Measurements from ENCODE around the gene ACOX3. TPM values are rescaled to one million over a fixed set of nuclear protein-coding genes. Genes with fewer than 3 reads are reported as not detected.

The ACOX3 gene
- total RNA-seq, 1 donor from 2014 or later, result 23.8 TPM

DNA sequence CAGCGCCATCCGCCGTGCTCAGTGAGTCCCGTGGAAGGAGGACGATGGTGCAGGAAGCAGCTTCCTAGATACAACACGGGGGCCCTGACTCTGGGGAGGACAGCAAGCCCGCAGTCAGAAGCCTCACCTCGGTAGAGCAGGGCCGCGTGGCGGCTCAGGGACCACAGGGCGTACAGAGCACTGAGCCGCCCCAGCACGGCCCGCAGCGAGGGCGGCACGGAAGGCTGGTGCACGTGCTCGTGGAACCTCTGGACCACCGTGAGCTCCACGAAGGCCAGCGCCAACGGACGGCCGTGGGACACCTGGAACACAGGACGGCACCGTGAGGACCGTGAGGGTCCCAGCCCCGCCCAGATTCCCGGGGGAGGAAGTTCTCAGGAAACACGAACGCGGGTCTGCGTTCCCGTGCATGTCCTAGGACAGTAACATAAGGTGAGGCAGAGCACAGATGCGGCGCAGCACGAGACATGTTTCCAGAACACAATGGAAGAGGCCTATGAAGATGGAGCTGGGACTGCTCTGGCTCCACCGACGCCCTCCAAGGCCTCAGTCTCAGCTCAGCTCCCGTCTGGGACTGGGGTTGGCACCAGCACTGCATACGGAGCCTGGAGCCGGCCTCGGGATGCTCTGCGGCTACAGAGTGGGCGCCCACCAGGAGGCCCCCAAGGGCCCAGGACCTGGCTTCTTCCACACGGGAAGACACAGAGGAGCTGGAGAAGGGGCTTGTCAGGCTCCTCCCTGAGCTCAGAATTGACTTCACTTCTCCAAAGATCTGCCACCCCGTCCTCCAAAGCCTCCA, 65.5 kb downstream of the ACOX3 start:
- no peaks in the 10 kb centered on the region for H3K4me1 Mint-ChIP-seq (ENCODE audit: low read depth, unreplicated experiment)
- TF ChIP-seq, protein P1, sequence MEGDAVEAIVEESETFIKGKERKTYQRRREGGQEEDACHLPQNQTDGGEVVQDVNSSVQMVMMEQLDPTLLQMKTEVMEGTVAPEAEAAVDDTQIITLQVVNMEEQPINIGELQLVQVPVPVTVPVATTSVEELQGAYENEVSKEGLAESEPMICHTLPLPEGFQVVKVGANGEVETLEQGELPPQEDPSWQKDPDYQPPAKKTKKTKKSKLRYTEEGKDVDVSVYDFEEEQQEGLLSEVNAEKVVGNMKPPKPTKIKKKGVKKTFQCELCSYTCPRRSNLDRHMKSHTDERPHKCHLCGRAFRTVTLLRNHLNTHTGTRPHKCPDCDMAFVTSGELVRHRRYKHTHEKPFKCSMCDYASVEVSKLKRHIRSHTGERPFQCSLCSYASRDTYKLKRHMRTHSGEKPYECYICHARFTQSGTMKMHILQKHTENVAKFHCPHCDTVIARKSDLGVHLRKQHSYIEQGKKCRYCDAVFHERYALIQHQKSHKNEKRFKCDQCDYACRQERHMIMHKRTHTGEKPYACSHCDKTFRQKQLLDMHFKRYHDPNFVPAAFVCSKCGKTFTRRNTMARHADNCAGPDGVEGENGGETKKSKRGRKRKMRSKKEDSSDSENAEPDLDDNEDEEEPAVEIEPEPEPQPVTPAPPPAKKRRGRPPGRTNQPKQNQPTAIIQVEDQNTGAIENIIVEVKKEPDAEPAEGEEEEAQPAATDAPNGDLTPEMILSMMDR (IDR thresholded peaks at IDR 0.05; ENCODE audit: partially characterized antibody, unreplicated experiment), result no peak
- no peak overlapping the region for H3K27ac Mint-ChIP-seq (ENCODE audit: unreplicated experiment)
- H3K9me3 Mint-ChIP-seq (ENCODE audit: unreplicated experiment), result peaks cover 3% of the 10 kb centered on the region
- no peaks in the 10 kb centered on the region for H3K36me3 Mint-ChIP-seq (ENCODE audit: unreplicated experiment)
- H3K4me3 Mint-ChIP-seq (ENCODE audit: unreplicated experiment), result no peak overlapping the region
- peaks cover 6% of the 10 kb centered on the region for H3K27me3 Mint-ChIP-seq (ENCODE audit: unreplicated experiment)
- DNase-seq, result no peak

DNA sequence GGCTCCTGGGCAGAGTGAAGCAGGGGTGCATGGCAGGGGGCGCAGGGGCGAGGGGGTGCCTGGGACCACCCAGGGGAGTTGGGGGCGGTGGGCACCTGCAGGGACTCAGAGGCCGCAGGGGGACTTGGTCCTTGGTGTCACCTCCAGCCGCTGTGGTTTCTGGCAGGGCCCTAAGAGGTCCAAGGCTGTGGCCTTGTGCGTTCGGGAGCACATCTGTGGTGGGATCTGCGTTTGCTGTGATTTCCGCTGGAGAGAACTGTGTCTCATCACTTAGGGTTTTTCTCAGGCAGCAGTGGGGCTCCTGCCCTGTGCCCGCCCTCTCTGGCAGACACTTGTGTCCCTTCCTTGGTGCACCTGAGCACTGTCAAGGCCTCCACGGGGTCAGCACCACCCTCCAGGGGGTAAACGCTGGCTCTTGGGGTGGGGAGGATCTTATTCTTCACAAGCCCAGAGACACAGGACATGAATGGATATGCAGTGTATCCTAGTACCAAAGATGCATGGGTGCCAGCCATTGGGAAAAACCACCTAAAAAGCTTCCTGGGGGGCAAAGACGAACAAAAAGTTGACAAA, 66.5 kb downstream of the ACOX3 start:
- Mint-ChIP-seq H3K27ac (ENCODE audit: unreplicated experiment) (no peak overlapping the region), H3K4me3 (ENCODE audit: unreplicated experiment) (no peak overlapping the region), H3K27me3 (ENCODE audit: unreplicated experiment) (peaks cover 6% of the 10 kb centered on the region), H3K36me3 (ENCODE audit: unreplicated experiment) (no peaks in the 10 kb centered on the region), H3K9me3 (ENCODE audit: unreplicated experiment) (peaks cover 3% of the 10 kb centered on the region), H3K4me1 (ENCODE audit: low read depth, unreplicated experiment) (no peaks in the 10 kb centered on the region)
- DNase-seq, result no peak
- TF ChIP-seq, protein P1 (IDR thresholded peaks at IDR 0.05; ENCODE audit: partially characterized antibody, unreplicated experiment), result no peak

DNA sequence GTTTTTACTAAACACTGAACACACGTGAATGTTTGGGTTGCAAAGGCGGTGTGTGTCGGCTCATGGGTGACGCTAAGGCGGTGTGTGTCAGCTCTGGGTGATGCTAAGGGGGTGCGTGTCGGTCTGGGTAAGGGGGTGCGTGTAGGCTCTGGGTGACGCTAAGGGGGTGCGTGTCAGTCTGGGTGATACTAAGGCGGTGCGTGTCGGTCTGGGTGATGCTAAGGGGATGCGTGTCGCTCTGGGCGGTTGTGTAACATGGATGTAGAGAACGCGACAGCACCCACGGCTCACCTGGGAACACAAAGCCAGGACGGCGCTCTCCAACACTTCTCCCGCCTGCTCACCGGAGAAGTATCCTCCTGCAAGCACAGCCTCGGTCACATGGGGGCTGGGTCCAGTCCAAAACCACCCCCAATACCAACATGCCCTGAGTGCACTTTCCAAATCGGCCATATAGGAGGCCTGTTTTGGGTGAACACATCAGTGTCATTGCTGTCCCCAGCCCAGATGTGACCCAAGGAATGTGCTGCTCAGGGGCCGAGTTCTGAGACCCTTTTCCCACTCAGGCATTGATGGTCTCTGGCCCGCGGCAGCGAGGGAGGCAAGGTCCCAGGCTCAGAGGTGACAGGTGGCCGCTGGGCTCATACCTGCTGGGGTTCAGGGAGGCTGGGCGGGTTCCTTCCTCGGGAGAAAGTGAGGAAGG, 67.1 kb downstream of the ACOX3 start:
- no peaks in the 10 kb centered on the region for H3K36me3 Mint-ChIP-seq (ENCODE audit: unreplicated experiment)
- H3K27me3 Mint-ChIP-seq (ENCODE audit: unreplicated experiment), result peaks cover 6% of the 10 kb centered on the region
- no peak overlapping the region for H3K27ac Mint-ChIP-seq (ENCODE audit: unreplicated experiment)
- no peaks in the 10 kb centered on the region for H3K4me1 Mint-ChIP-seq (ENCODE audit: low read depth, unreplicated experiment)
- no peak overlapping the region for H3K4me3 Mint-ChIP-seq (ENCODE audit: unreplicated experiment)
- peaks cover 3% of the 10 kb centered on the region for H3K9me3 Mint-ChIP-seq (ENCODE audit: unreplicated experiment)
- no peak for DNase-seq
- TF ChIP-seq, protein P1 (IDR thresholded peaks at IDR 0.05; ENCODE audit: partially characterized antibody, unreplicated experiment), result no peak

DNA sequence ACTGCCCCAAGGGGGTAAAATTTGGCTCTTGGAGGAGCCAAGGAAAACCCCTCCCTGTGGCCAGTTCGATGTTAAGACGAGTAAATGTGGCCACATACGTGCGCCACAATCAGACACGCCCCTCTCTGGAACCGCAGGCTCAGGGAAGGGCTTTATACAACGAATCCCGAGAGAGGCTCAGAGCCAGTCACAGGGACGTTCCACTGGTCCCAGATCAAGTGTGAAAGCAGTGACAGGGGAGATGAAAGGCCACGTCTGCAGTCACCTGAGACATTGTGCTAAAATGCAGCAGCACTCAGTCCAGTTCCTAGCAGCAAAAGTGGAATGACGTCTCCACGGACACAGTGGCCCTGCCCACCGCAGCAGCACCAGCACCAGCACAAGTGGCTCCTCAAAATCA, 68.0 kb downstream of the ACOX3 start:
- TF ChIP-seq, protein P1 (IDR thresholded peaks at IDR 0.05; ENCODE audit: partially characterized antibody, unreplicated experiment), result no peak
- DNase-seq, result no peak
- Mint-ChIP-seq H3K36me3 (ENCODE audit: unreplicated experiment) (no peaks in the 10 kb centered on the region), H3K9me3 (ENCODE audit: unreplicated experiment) (peaks cover 3% of the 10 kb centered on the region), H3K4me3 (ENCODE audit: unreplicated experiment) (no peak overlapping the region), H3K27ac (ENCODE audit: unreplicated experiment) (peak overlapping the region; percentile 76), H3K4me1 (ENCODE audit: low read depth, unreplicated experiment) (no peaks in the 10 kb centered on the region), H3K27me3 (ENCODE audit: unreplicated experiment) (peaks cover 6% of the 10 kb centered on the region)

All from glutamatergic neuron (in vitro differentiated cells).